HFF-Myc (cell line): Measurements from ENCODE around the gene HHIPL1.

ENCODE experiments used
- DNase-seq: peaks from one replicate; pipeline ENCODE4 v3.0.0-alpha.2; 2011; ENCODE audit warnings: low read depth; ENCODE audit errors: extremely low read depth
- H3K4me3 ChIP-seq: replicated peaks from 2 replicates; pipeline ENCODE4 v1.5.1; 2011; ENCODE audit warnings: low read depth, mild to moderate bottlenecking, control low read depth, low read length
- TF ChIP-seq, protein P1 (sequence below): IDR thresholded peaks from 2 replicates; pipeline ENCODE4 v1.5.1; 2012; ENCODE audit warnings: mild to moderate bottlenecking, low read depth, low read length, control low read depth; ENCODE audit errors: missing control alignments

HHIPL1 gene

DNA sequence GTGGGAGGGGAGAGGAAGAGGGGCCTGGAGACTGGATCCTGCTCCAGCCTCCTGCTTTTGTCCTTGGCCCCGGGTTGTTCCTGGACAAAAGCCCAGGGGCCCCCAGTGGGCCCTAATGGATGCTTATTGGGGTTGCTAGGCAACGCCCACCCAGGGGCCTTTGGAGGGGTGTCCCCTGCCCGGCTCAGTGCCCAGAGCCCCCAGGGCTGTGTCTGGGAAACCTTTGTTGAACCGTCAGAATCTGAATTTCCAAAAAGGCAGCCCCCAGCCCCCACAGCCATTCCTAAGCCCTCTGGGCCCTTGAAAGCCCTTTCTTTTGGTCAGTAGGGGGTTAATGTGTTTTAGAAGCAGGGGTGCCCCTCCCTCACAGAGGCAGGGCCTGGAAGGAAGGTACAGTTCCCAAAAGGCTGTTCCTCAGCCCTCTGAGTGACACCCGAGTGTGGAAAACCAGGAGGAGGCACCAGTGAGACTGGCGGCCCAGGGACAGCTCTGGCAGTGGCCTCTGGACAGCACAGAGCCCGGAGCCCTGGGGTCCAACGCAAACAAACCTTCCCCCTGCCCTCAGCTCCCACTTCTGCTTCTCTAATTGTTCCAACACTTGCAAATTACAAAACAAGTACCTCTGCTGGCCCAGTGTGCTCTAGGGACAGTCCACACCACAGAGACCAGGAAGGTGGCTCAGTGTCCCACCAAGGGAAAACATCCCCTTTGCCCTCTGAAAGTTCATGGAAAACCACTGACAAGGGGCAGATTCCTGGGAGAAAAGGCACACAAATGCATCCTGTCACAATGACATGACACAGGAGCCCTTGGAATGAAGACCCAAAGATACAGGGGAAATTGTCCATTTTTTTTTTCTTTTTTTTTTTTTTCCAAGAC lies 19.4 kb downstream of the HHIPL1 start:
- no peak for DNase-seq
- TF ChIP-seq, protein P1, sequence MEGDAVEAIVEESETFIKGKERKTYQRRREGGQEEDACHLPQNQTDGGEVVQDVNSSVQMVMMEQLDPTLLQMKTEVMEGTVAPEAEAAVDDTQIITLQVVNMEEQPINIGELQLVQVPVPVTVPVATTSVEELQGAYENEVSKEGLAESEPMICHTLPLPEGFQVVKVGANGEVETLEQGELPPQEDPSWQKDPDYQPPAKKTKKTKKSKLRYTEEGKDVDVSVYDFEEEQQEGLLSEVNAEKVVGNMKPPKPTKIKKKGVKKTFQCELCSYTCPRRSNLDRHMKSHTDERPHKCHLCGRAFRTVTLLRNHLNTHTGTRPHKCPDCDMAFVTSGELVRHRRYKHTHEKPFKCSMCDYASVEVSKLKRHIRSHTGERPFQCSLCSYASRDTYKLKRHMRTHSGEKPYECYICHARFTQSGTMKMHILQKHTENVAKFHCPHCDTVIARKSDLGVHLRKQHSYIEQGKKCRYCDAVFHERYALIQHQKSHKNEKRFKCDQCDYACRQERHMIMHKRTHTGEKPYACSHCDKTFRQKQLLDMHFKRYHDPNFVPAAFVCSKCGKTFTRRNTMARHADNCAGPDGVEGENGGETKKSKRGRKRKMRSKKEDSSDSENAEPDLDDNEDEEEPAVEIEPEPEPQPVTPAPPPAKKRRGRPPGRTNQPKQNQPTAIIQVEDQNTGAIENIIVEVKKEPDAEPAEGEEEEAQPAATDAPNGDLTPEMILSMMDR = no peak
- H3K4me3 ChIP-seq = no peak overlapping the region

DNA sequence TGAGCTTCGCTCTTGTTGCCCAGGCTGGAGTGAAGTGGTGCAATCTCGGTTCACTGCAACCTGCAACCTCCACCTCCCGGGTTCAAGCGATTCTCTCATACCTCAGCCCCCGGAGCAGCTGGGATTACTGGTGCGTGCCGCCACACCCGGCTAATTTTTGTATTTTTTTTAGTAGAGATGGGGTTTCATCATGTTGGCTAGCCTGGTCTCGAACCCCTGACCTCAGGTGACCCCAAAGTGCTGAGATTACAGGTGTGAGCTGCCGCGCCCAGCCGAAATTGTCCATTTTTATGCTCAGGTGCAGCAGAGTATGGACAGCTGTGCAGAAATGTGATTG lies 20.0 kb downstream of the HHIPL1 start:
- no peak for DNase-seq
- TF ChIP-seq, protein P1 = no peak
- no peak overlapping the region for H3K4me3 ChIP-seq

DNA sequence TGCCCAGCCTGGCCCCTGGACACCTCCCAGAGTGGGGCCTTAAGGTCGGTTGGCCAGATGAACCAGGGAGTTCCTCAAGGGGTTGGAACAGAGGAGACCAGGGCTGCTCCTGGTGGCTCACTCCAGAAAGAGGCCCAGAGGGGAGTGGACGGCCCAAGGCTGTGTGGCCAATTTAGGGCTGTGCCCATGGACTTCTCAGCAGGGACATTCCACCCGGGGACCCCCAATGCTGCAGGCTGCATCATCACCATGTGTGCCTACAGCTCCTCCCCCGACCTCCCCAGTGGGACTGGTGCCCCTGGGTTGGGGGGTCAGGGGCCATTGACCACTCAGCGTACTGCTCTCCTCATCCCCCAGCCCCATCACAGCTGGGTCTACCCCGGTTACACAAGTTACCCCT lies 21.6 kb downstream of the HHIPL1 start:
- no peak for DNase-seq
- no peak overlapping the region for H3K4me3 ChIP-seq
- TF ChIP-seq, protein P1 = no peak

DNA sequence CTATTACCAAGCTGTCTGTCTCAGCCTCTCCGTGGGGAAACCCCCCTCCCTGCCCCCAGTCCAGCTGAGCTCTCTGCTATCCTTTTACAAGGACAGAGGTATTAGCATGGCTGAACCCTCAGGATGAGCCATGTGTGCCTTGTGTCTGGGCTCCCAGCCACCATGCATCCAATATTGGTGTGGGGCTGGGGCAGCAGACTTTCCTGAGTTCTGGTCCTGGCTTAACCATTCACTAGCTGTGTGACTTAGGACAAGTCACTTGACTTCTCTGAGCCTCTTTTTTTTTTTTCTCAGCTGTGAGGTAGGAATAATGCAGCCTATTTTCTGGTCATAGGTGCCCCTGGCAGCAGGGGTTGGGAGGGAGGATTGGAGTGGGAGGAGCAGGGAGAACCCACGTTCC lies 22.1 kb downstream of the HHIPL1 start:
- TF ChIP-seq, protein P1 = no peak
- no peak for DNase-seq
- no peak overlapping the region for H3K4me3 ChIP-seq

DNA sequence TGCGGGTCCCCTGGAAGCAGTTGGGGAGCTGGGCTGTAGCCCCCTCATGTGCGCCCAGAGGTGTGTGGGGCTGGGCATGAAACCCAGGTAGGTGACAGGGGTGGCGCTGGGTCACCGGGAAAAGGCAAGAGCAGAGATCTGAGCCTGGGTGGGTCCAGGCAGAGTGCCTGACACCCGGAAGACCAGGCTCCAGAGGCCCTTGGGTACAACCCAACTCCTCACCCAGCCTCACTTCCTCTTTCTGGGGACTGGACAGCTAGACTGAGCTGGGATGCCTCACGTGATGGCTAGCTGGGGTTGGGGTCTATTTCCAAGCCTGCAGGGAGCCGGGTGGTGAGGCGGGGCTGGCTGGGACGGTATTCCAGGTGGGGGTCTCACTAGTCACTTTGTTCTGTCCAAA lies 22.9 kb downstream of the HHIPL1 start:
- no peak overlapping the region for H3K4me3 ChIP-seq
- TF ChIP-seq, protein P1 = no peak
- no peak for DNase-seq

DNA sequence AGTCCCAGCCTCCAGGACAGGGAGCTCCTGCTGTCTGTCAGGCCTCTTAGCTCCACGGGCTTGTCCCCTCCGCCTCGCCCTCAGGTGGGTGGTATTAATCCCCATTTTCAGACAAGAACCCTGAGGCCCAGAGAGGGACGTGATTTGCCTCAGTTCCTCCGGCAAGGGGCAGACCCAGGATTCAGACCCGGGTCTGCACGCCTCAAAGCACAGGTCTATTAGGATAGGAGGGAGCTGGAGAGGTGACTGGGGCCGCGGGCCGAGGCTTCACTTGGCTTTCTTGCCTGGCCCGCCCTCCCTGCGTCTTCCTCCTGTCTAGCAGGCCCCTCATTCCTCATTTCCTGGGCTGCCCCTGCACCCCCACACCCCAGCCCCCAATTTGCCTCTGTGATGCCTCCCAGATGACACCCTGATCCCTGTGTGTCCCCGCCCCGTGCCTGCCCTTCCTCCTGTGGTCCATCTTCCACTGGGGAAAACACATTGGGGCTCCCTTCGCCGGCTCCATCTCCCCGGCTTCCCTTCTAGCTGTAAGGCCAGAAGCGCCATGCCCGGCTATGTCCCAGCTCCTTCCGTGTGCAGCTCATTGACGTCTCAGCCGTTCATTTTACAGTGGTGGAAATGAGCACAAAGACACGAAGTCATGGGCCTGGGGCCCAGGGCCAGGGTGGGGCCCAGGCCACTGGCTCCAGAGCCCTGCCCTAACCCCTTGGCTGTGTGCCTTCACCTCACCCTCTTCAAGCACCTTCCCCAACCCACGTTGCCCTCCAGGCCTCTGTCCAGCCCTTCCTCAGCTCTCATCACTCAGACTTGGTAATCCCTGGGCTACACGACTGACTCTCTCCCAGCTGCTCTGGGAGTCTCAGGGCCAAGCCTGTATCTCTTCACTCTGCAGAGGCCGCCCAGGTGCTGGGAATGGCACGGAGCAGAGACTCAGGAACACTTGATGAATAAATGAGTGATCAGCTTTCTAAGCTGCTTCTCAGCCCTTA lies 23.7 kb downstream of the HHIPL1 start:
- no peak for DNase-seq
- TF ChIP-seq, protein P1 = no peak
- H3K4me3 ChIP-seq = no peak overlapping the region
